ENCODE data around the gene VN1R2. TPM values are rescaled to one million over a fixed set of nuclear protein-coding genes. Genes with fewer than 3 reads are reported as not detected.
"Not testable (repeated sequence)": the region's sequence is repeated elsewhere in the genome, so short reads cannot be mapped to it uniquely, and the experiment has no call there.

VN1R2 gene
- total RNA-seq, result not detected

DNA sequence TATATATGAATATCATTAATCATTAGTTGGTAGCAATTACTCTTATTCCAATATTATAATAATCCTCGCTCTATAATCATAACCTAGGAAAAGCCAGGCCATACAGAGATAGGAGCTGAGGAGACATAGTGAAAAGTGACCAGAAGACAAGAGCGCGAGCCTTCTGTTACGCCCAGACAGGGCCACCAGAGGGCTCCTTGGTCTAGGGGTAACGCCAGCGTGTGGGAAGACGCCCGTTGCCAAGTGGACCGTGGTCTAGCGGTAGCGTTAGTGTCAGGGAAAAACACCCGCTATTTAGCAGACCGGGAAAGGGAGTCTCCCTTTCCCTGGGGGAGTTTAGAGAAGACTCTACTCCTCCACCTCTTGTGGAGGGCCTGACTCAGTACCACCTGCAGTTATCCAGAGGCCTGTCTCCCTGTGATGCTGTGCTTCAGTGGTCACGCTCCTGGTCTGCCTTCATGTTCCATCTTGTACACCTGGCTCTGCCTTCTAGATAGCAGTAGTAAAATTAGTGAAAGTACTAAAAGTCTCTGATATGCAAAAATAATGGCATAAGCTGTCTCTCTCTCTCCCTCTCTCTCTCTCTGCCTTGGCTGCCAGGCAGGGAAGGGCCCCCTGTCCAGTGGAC lies at the start of gene VN1R2:
VN1R2 (plus strand) TSS at position 578 of the 628 bp plus-strand sequence. CDS start 84 bp downstream, outside the sequence.
- H3K4me1 ChIP-seq; H3K9me3 ChIP-seq; DNase-seq (ENCODE audit: extremely low spot score in 2 of 2); intact Hi-C loops (cut with DNase I); H3K27me3 ChIP-seq; H3K27ac ChIP-seq; H3K36me3 ChIP-seq; H3K4me3 ChIP-seq: not testable (repeated sequence)

DNA sequence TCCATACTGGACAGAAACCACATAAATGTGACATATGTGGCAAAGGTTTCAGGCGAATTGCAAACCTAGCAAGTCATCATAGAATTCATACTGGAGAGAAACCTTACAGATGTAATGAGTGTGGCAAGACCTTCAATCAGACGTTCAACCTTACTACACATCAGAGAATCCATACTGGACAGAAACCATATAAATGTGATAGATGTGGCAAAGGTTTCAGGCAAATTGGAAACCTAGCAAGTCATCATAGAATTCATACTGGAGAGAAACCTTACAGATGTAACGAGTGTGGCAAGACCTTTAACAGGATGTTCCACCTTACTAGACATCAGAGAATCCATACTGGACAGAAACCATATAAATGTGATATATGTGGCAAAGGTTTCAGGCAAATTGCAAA lies 46.5 kb upstream of the VN1R2 start:
- DNase-seq (ENCODE audit: extremely low spot score in 2 of 2); intact Hi-C loops (cut with DNase I); H3K27me3 ChIP-seq; H3K27ac ChIP-seq; H3K4me3 ChIP-seq; H3K4me1 ChIP-seq: not testable (repeated sequence)
- H3K36me3 ChIP-seq, result peaks cover 10 to 54% of the 10 kb centered on the region in 2 donors
- H3K9me3 ChIP-seq, result peaks cover 84% of the 10 kb centered on the region

- Histone ChIP-seq H3K9me3 (peaks cover 94% of the 10 kb centered on the region), H3K4me1 (no peaks in the 10 kb centered on the region), H3K4me3 (no peak overlapping the region), H3K36me3 (peaks cover 10 to 48% of the 10 kb centered on the region in 2 donors), H3K27me3 (no peaks in the 10 kb centered on the region), H3K27ac (no peak overlapping the region)
- TF ChIP-seq CTCF (IDR thresholded peaks at IDR 0.05), result no peak
- no peak for TF ChIP-seq POLR2A (IDR thresholded peaks at IDR 0.05)
- no peak for TF ChIP-seq POLR2AphosphoS5 (IDR thresholded peaks at IDR 0.05; ENCODE audit: insufficient read depth in 1 of 2, low read depth in 1 of 2)
- no peak for DNase-seq (ENCODE audit: extremely low spot score in 2 of 2)
- intact Hi-C loops (cut with DNase I), result no loop called here
Measured at GRCh38 chr19:53212703-53213320, 45.3 kb upstream of the VN1R2 start.

GRCh38 chr19:53222716-53223115 lies 35.4 kb upstream of the VN1R2 start:
- H3K27me3 ChIP-seq; H3K36me3 ChIP-seq; intact Hi-C loops (cut with DNase I); H3K4me1 ChIP-seq; DNase-seq (ENCODE audit: extremely low spot score in 2 of 2); H3K4me3 ChIP-seq; H3K27ac ChIP-seq: not testable (repeated sequence)
- H3K9me3 ChIP-seq, result peaks cover 47% of the 10 kb centered on the region

GRCh38 chr19:53224606-53225005 lies 33.5 kb upstream of the VN1R2 start:
- H3K4me3 ChIP-seq, result no peak overlapping the region
- H3K9me3 ChIP-seq, result peaks cover 45% of the 10 kb centered on the region
- DNase-seq (ENCODE audit: extremely low spot score in 2 of 2), result no peak
- H3K27me3 ChIP-seq, result no peaks in the 10 kb centered on the region
- H3K4me1 ChIP-seq, result no peaks in the 10 kb centered on the region
- intact Hi-C loops (cut with DNase I), result no loop called here
- peaks cover 0 to 6% of the 10 kb centered on the region in 2 donors for H3K36me3 ChIP-seq
- TF ChIP-seq CTCF (IDR thresholded peaks at IDR 0.05) (no peak), POLR2A (IDR thresholded peaks at IDR 0.05) (no peak), POLR2AphosphoS5 (IDR thresholded peaks at IDR 0.05; ENCODE audit: insufficient read depth in 1 of 2, low read depth in 1 of 2) (no peak)
- H3K27ac ChIP-seq, result no peak overlapping the region

- no peak for DNase-seq (ENCODE audit: extremely low spot score in 2 of 2)
- intact Hi-C loops (cut with DNase I), result no loop called here
- TF ChIP-seq CTCF (IDR thresholded peaks at IDR 0.05) (no peak), POLR2A (IDR thresholded peaks at IDR 0.05) (no peak)
- H3K36me3 ChIP-seq, result peaks cover 0 to 66% of the 10 kb centered on the region in 2 donors
- H3K27me3 ChIP-seq, result no peaks in the 10 kb centered on the region
- H3K4me3 ChIP-seq, result no peak overlapping the region
- H3K27ac ChIP-seq, result no peak overlapping the region
- no peaks in the 10 kb centered on the region for H3K4me1 ChIP-seq
- peaks cover 92% of the 10 kb centered on the region for H3K9me3 ChIP-seq
Measured at GRCh38 chr19:53237114-53237777, 20.8 kb upstream of the VN1R2 start.

Measured in vagina (tissue), 2 donors.